GM10248 (cell line): Measurements from ENCODE around the gene FNBP1.

Experiments
- CTCF ChIA-PET: fragments of 300-600 bp; sonication (Branson Sonifier 250); formaldehyde crosslinking; extraction: SDS; loops from one replicate; lab custom pipeline; 2021; ENCODE audit warnings: antibody characterized with exemption; lab: Yijun Ruan, JAX
- POLR2A ChIA-PET: fragments of 350-650 bp; sonication (Branson Sonifier 250); formaldehyde crosslinking; extraction: SDS; loops from one replicate; lab custom pipeline; 2020; ENCODE audit warnings: antibody characterized with exemption; lab: Yijun Ruan, JAX
- DNase-seq: peaks from one replicate; pipeline ENCODE4 v3.0.0; 2012; ENCODE audit errors: extremely low spot score
- CTCF ChIP-seq: IDR thresholded peaks from 2 replicates; pipeline ENCODE4 v1.5.1; 2012; ENCODE audit warnings: mild to moderate bottlenecking, low read depth; ENCODE audit errors: extremely low read depth, missing control alignments, control extremely low read depth

FNBP1 gene

DNA sequence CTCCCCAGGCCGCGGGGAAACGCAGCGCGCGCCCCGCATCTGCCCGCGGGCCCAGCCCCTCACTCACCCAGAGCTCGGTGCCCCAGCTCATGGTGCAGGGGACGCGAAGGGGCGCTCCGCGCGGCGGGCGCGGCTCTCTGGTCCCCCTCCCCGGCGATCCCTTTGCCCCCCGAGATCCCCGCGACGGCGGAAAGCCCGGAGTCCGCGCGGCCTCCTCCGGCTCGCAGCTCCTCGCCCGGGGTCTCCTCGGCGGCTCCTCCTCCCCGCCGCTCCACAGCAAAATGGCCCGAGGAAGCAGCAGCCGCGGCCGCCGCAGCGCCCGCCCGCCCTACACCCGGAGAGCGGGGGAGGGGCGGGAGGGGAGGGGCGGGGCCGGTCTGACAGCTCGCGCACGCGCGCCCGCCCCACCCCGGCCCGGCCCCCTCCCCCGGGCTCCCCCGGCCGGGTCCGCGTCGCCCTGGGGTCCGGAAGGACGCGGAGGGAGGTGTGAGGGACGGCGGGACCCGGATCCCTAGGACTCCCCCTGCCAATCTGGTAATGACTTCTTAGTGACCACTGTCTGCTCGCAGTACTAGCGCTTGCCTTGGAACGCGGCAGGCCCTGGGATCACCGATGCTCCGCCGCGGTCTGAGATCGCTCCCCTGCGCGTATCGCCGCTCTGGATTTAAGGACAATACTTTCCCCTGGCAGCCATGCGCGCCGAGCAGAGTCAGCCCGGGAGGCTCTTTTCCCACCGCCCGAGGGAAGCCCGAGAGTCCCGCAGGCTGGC lies at the start of gene FNBP1:
TSS of gene FNBP1 (minus strand) at position 305 of the 769 bp plus-strand sequence. CDS start at position 91, 214 bp downstream.
- no peak for TF ChIP-seq CTCF
- ChIA-PET POLR2A (interaction anchor here (0.6 to 1.2 kb wide), 4 partner anchors 10 to 32 kb away, joined by 3 to 7 read pairs (median 5); no protein-coding TSS in a partner anchor), CTCF (no interaction called here)
- peak; percentile 91 for DNase-seq

GRCh38 chr9:130090915-130091314 lies 47.9 kb upstream of the FNBP1 start:
- POLR2A ChIA-PET: no interaction called here
- no peak for TF ChIP-seq CTCF
- CTCF ChIA-PET: interaction anchor here (1.2 to 1.7 kb wide), 2 partner anchors 11 to 17 kb away, joined by 5 to 7 read pairs; no protein-coding TSS in a partner anchor
- no peak for DNase-seq

DNA sequence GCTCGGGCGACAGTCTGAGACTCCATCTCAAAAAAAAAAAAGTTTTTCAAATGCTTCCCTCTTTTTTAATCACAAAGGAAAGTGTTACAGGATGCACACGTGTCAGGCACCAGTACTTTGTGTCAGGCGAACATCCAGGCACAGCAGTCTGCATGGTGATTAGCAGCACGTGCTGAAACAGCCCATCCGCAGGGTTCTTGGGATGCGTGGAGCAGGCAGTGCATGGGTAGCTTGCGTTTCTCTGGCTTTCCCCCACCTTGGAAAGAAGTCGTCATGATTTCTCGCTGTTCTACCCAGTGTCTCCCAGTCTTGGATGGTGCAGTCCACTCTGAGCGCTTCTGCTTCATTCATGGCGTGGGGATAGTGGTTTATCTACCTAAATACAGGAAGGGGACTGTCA lies 46.2 kb upstream of the FNBP1 start:
- no peak for DNase-seq
- no peak for TF ChIP-seq CTCF
- CTCF ChIA-PET: no interaction called here
- POLR2A ChIA-PET: no interaction called here

DNA sequence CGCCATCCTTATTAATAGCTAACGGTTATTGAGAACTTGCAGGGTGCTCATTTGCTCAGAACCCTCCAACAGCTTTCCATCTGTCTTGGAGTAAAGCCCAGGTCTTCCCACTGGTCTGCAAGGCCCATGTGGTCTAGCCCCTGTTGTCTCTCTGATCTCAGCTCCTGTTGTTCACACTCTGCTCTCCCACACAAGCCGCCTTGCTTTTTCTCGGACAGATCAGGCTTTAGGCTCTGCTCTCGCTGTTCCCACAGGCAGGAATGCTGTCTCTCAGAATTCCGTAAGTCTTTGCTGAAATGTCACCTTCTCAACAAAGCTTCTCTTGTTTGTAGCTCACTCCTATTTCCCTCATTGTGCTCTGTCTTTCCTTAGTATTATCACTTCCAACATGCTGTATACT lies 45.1 kb upstream of the FNBP1 start:
- no peak for TF ChIP-seq CTCF
- ChIA-PET CTCF (interaction anchor here (1.0 to 3.1 kb wide), 3 partner anchors 12 to 152 kb away, joined by 4 to 9 read pairs (median 5); no protein-coding TSS in a partner anchor), POLR2A (no interaction called here)
- DNase-seq: no peak

DNA sequence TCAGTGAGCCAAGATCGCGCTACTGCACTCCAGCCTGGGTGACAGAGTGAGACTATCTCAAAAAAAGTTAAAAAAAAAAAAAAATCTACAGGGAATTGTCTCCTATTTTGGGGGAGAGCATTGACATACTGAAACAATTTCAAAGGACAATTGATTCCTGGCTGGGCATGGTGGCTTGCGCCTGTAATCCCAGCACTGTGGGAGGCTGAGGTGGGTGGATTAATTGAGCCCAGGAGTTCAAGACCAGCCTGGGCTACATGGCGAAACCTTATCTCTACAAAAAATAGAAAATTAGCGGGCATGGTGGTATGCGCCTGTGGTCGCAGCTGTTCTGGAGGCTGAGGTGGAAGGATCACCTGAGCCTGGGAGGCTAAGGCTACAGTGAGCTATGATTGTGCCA lies 41.3 kb upstream of the FNBP1 start:
- no peak for TF ChIP-seq CTCF
- no peak for DNase-seq
- CTCF ChIA-PET: interaction anchor here (1.8 kb wide), 1 partner anchor 14 kb away, joined by 4 read pairs; no protein-coding TSS in a partner anchor
- POLR2A ChIA-PET: no interaction called here

DNA sequence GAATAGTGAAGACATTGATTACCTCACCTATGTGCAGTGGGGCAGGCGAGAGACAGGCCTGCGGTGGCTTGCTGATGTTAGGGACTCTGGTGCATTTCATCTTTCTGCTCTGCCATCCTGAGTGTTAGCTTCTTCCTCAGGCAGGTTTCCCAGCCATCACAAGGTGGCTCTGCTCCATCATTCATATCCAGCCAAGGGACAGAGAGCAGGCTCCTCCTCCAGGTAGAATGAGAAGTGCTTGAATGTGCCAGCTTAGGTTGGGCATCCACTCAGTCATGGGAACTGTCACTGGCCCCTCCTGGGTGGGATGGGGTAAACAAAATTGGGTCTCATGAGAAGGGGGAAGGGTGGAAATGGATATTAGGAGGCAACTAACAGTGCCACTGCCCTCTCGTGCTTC lies 35.6 kb upstream of the FNBP1 start:
- DNase-seq: no peak
- ChIA-PET POLR2A (no interaction called here), CTCF (no interaction called here)
- no peak for TF ChIP-seq CTCF
